ENCODE data around the gene SRC. TPM values are rescaled to one million over a fixed set of nuclear protein-coding genes. Genes with fewer than 3 reads are reported as not detected.

The SRC gene
- total RNA-seq, 4 donors from 2014 or later: 21.8 to 30.9 (median 25.1) TPM

GRCh38 chr20:37413379-37413778 lies 67.4 kb downstream of the SRC start:
- 52 to 73% methylated on average over 9 of the region's 9 CpGs for WGBS, 2 donors
- DNase-seq (ENCODE audit: low spot score in 2 of 2): no peak
- H3K4me3 ChIP-seq (ENCODE audit: low read depth, poor library complexity, severe bottlenecking): no peak overlapping the region
- no peak for TF ChIP-seq CTCF (IDR thresholded peaks at IDR 0.05)
- TF ChIP-seq POLR2A (IDR thresholded peaks at IDR 0.05): no peak
- intact Hi-C loops (cut with DNase I; ENCODE audit: low total_unique reads): loop anchor here (5.0 kb wide), 1 partner anchor 866 kb away; no protein-coding TSS in a partner anchor

GRCh38 chr20:37414224-37415035 lies 68.5 kb downstream of the SRC start:
- no peak overlapping the region for H3K4me3 ChIP-seq (ENCODE audit: low read depth, poor library complexity, severe bottlenecking)
- intact Hi-C loops (cut with DNase I; ENCODE audit: low total_unique reads): loop anchor here (5.0 kb wide), 1 partner anchor 867 kb away; no protein-coding TSS in a partner anchor
- WGBS, 2 donors: 37 to 38% methylated on average over 29 of the region's 29 CpGs
- TF ChIP-seq CTCF (IDR thresholded peaks at IDR 0.05) (no peak), POLR2A (IDR thresholded peaks at IDR 0.05) (no peak)
- no peak for DNase-seq (ENCODE audit: low spot score in 2 of 2)

GRCh38 chr20:37415118-37416085 lies 69.5 kb downstream of the SRC start:
- 93 to 95% methylated on average over 29 to 30 of the region's 30 CpGs for WGBS, 2 donors
- TF ChIP-seq POLR2A (IDR thresholded peaks at IDR 0.05): no peak
- no peak for TF ChIP-seq CTCF (IDR thresholded peaks at IDR 0.05)
- no peak for DNase-seq (ENCODE audit: low spot score in 2 of 2)
- intact Hi-C loops (cut with DNase I; ENCODE audit: low total_unique reads): no loop called here
- H3K4me3 ChIP-seq (ENCODE audit: low read depth, poor library complexity, severe bottlenecking): no peak overlapping the region

GRCh38 chr20:37416100-37416847 lies 70.3 kb downstream of the SRC start:
- TF ChIP-seq POLR2A (IDR thresholded peaks at IDR 0.05) (no peak), CTCF (IDR thresholded peaks at IDR 0.05) (no peak)
- H3K4me3 ChIP-seq (ENCODE audit: low read depth, poor library complexity, severe bottlenecking): no peak overlapping the region
- intact Hi-C loops (cut with DNase I; ENCODE audit: low total_unique reads): no loop called here
- WGBS, 2 donors: 71 to 81% methylated on average over 27 of the region's 27 CpGs
- DNase-seq (ENCODE audit: low spot score in 2 of 2): no peak

GRCh38 chr20:37416848-37417616 lies 71.1 kb downstream of the SRC start:
- TF ChIP-seq CTCF (IDR thresholded peaks at IDR 0.05) (no peak), POLR2A (IDR thresholded peaks at IDR 0.05) (no peak)
- H3K4me3 ChIP-seq (ENCODE audit: low read depth, poor library complexity, severe bottlenecking): no peak overlapping the region
- DNase-seq (ENCODE audit: low spot score in 2 of 2): no peak
- intact Hi-C loops (cut with DNase I; ENCODE audit: low total_unique reads): no loop called here
- WGBS, 2 donors: 70 to 82% methylated on average over 22 of the region's 22 CpGs

Data from lower leg skin (tissue), 4 donors.